Measurements from ENCODE around the gene CSF1R. TPM values are rescaled to one million over a fixed set of nuclear protein-coding genes. Genes with fewer than 3 reads are reported as not detected.

CSF1R gene
- total RNA-seq, 2 donors from 2014 or later, result 5.2 TPM; not detected in 1

DNA sequence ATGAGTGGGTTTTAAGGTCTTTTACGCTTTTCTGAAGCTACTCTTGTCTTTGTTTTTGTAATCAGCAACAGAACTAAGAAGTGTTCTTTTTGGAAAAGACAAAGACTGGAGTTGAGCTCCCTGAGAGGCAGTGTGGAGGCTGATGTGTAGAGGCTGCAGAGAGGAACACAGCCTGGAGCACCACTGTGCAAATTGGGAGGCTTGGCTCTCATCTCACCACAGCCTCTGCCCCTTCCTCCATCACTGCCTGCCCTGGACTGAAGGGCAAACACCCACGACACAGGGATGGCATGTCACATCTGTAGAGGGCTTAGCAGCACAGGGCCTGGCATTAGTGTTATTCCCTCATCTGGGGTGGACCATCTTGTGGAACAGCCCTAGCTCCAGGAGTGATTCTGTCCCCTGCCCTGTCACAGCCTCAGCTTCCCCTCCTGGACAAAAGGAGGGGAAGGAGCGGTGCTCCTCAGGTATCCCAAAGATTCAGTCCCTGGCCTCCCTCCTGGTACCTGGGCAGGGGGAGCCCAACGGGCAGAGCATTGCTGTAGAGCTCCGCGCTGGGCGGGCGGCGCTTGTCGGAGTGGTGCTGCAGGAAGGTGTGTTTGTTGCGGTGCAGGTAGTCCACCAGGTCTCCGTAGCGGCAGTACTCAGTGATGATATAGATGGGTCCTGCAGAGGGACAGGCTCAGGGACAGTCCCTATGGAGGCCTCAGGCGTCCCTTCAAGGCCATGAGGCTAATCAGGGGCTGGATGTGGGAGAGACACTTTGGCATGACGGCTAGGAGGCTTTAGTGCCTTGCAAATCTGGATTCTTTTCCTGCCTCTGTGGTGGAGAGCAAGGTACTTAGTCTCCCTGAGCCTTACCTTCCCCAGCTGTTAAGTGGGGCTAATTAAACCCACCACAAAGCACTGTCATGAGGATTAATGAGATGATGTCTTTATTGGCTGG, 36.5 kb upstream of the CSF1R start:
- Mint-ChIP-seq H3K36me3 (no peaks in the 10 kb centered on the region), H3K27ac (no peak overlapping the region), H3K9me3 (no peaks in the 10 kb centered on the region)
- no peak for DNase-seq (ENCODE audit: low spot score in 2 of 2)
- ATAC-seq, result no peak

DNA sequence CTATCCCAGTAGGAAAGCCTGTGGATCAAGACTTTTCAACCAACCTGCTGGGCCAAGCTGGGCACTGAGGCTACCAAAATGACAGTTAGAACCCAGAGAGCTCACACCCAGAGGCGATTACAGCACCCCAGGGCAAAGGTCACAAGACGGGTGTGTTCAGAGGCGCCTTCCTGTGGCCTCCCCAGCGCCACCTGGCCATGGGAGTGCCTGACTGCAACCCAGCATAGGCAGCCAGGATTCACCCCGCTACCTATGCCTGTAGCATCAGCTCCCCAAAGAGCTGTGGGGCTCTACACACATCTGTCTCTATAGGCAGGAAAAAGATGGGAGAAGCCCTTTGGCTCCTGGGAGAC, 35.8 kb upstream of the CSF1R start:
- Mint-ChIP-seq H3K27ac (no peak overlapping the region), H3K9me3 (no peaks in the 10 kb centered on the region), H3K36me3 (no peaks in the 10 kb centered on the region)
- DNase-seq (ENCODE audit: low spot score in 2 of 2) (peak in 1 of 2 donors; percentile 39), ATAC-seq (peak; percentile 50 to 82)

GRCh38 chr5:150121448-150122157, 35.2 kb upstream of the CSF1R start:
- ATAC-seq (no peak), DNase-seq (ENCODE audit: low spot score in 2 of 2) (no peak)
- no peaks in the 10 kb centered on the region for H3K9me3 Mint-ChIP-seq
- no peak overlapping the region for H3K27ac Mint-ChIP-seq
- no peaks in the 10 kb centered on the region for H3K36me3 Mint-ChIP-seq

DNA sequence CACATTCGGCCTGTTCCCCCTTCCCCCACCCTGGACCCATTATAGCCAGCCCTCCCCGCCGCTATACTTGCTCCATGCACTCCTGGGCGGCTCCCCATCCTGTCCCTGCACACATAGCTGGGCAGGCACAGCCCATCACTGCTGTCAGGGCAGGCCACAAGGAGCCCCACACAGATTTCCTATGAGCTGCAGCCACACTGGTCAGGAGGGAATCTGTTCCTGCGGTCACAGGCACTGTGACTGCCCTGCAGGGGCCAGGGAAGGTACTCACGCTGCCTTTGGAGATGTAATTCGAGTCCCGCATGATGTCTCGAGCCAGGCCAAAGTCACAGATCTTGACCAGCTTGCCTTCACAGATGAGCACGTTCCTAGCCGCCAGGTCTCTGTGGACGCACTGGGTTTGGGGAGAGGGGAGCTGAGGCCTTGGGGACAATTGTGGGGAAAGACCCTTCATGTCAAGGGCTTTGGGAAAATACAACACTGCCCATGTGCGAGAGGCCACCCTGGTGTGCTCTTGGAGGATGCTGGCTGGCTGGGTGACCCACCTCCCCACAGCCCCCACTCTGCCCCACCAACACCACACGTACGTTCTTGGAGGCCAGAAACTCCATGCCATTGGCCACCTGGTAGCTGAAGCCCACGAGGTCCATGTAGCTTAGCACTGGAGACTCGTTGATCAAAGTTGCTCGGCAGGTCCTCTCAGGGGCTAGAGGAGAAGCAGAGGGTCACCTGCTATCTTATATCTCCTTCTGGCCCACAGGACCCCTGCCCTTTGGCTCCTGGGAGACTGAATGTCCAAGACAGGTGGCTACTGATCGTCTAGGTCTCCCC, 34.5 kb upstream of the CSF1R start:
- H3K9me3 Mint-ChIP-seq, result no peaks in the 10 kb centered on the region
- no peaks in the 10 kb centered on the region for H3K36me3 Mint-ChIP-seq
- DNase-seq (ENCODE audit: low spot score in 2 of 2), result no peak
- no peak for ATAC-seq
- no peak overlapping the region for H3K27ac Mint-ChIP-seq

DNA sequence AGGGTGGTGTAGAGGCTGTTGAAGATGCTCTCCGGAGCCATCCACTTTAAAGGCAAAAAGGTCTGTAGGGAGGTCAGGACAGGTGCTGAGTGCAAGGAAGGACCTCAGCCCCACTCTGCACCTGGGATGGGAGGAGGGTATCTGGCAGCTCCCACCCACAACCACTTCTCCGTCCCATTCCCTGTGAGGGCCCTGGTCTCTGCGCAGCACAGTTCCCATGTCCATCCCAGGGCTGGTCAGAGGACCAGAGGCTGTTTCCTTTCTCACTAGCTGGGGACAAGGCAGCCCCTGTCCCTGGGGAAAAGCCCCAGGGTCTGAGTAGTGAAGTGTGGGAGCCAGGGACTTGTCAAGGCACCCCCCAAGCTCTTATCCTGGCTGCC, 33.7 kb upstream of the CSF1R start:
- Mint-ChIP-seq H3K36me3 (no peaks in the 10 kb centered on the region), H3K27ac (no peak overlapping the region), H3K9me3 (no peaks in the 10 kb centered on the region)
- ATAC-seq, result no peak
- no peak for DNase-seq (ENCODE audit: low spot score in 2 of 2)

DNA sequence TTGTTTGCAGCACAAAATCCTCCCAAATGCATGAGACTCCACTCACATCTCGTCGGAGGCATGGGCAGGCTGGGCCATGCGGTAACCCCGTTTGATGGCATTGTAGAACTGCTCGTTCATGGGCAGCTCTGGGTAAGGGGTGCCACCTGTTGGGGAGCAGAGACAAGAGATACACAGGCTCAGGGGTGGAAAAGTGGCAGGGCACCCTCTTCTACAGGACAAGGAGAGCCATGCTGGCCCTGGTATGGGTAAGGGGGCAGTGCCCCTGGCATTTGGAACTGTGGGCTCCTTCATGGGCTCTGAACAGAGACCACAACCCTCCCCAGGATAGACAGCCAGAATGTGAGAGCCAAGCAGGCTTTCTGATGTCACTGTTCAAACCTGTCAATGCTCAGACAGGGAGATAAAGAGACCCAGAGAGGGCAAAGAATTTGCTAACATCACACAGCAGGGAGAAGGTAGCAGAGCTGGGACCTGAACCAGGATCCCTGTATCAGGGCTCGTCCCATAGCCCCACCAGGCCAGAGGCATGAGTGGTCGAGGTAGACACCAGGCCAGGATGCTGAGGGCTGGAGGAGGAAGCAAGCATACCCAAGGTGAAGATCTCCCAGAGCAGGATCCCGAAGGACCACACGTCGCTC, 33.2 kb upstream of the CSF1R start:
- Mint-ChIP-seq H3K9me3 (no peaks in the 10 kb centered on the region), H3K27ac (no peak overlapping the region), H3K36me3 (no peaks in the 10 kb centered on the region)
- peak in 1 of 2 donors; percentile 59 for ATAC-seq
- DNase-seq (ENCODE audit: low spot score in 2 of 2), result peak in 1 of 2 donors; percentile 42

GRCh38 chr5:150118561-150119229, 32.3 kb upstream of the CSF1R start:
- Mint-ChIP-seq H3K27ac (no peak overlapping the region), H3K9me3 (no peaks in the 10 kb centered on the region), H3K36me3 (no peaks in the 10 kb centered on the region)
- DNase-seq (ENCODE audit: low spot score in 2 of 2) (peak in 1 of 2 donors; percentile 47), ATAC-seq (no peak)

GRCh38 chr5:150117945-150118560, 31.7 kb upstream of the CSF1R start:
- DNase-seq (ENCODE audit: low spot score in 2 of 2) (peak in 1 of 2 donors; percentile 49), ATAC-seq (no peak)
- Mint-ChIP-seq H3K27ac (no peak overlapping the region), H3K9me3 (no peaks in the 10 kb centered on the region), H3K36me3 (no peaks in the 10 kb centered on the region)

DNA sequence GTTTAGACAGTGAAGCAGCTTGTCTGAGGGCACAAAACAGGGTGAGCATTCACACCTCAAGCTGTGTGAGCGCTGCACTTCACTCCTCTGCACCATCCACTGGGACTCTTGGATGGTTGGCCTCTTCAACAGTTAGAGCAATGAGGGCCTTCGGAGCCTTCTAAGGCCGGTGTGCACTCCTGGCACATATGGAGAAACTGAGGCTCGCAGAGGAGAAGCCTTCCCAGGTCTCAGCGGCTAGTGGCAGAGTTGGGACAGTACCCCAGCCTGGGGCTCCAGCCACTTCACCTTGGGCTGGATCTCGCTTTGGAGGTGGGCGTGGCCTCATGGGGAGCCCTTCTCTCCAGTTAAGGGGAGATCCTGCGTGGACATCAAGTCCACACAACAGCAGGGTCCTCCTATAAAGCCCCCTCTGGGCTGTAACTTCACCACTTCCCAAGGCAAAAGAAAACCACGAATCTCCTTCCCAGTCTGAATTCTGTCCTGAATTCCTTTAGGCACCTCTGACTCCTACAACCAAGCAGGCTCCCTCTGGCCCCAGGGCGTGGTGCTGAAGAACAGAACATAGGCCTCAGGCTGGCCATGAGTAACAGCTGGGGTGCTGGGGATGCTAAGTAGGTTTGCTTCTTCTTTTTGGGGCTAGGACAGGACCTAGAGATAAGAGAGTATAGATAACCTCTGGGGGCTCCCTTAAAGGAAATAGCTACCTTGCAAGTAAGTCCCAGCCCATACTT, 30.5 kb upstream of the CSF1R start:
- Mint-ChIP-seq H3K36me3 (no peaks in the 10 kb centered on the region), H3K27ac (no peak overlapping the region), H3K9me3 (no peaks in the 10 kb centered on the region)
- ATAC-seq, result no peak
- DNase-seq (ENCODE audit: low spot score in 2 of 2), result peak in 1 of 2 donors; percentile 43

DNA sequence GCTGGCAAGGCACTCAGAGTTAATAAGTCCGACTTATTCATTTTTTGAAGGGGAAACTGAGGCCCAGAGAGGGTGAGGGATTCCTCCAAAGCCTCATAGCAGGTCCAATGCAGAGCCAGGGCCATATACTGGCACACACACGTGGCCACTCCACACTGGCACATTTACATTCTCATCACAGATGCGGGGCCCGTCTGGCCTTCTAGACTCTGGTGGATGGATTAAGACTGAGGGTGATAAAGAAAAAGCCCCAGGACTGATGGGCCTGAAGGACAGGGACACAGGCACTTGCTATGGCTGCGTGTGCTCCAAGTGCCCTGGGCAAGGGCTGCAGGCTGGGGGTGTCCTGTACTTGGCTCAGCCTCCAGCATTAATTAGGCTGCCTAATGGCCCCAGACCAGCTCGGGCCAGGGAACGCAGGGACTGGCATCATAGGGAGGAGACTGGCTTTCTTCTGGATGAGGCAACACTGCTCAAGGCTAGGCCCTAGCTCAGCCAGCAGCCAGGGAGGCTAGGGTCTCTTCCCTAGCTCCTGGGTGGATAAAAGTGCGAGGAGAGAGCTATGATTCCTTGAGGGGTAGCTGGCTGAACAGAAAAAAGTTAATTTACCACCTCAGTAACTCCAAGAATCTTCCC, 28.5 kb upstream of the CSF1R start:
- Mint-ChIP-seq H3K36me3 (no peaks in the 10 kb centered on the region), H3K27ac (no peak overlapping the region), H3K9me3 (no peaks in the 10 kb centered on the region)
- ATAC-seq, result no peak
- no peak for DNase-seq (ENCODE audit: low spot score in 2 of 2)

GRCh38 chr5:150114102-150114641, 27.8 kb upstream of the CSF1R start:
- no peak for ATAC-seq
- peak in 1 of 2 donors; percentile 48 for DNase-seq (ENCODE audit: low spot score in 2 of 2)
- H3K9me3 Mint-ChIP-seq, result no peaks in the 10 kb centered on the region
- no peaks in the 10 kb centered on the region for H3K36me3 Mint-ChIP-seq
- no peak overlapping the region for H3K27ac Mint-ChIP-seq

GRCh38 chr5:150113047-150113744, 26.8 kb upstream of the CSF1R start:
- Mint-ChIP-seq H3K9me3 (no peaks in the 10 kb centered on the region), H3K27ac (no peak overlapping the region), H3K36me3 (no peaks in the 10 kb centered on the region)
- peak in 1 of 2 donors; percentile 42 for DNase-seq (ENCODE audit: low spot score in 2 of 2)
- ATAC-seq, result no peak

DNA sequence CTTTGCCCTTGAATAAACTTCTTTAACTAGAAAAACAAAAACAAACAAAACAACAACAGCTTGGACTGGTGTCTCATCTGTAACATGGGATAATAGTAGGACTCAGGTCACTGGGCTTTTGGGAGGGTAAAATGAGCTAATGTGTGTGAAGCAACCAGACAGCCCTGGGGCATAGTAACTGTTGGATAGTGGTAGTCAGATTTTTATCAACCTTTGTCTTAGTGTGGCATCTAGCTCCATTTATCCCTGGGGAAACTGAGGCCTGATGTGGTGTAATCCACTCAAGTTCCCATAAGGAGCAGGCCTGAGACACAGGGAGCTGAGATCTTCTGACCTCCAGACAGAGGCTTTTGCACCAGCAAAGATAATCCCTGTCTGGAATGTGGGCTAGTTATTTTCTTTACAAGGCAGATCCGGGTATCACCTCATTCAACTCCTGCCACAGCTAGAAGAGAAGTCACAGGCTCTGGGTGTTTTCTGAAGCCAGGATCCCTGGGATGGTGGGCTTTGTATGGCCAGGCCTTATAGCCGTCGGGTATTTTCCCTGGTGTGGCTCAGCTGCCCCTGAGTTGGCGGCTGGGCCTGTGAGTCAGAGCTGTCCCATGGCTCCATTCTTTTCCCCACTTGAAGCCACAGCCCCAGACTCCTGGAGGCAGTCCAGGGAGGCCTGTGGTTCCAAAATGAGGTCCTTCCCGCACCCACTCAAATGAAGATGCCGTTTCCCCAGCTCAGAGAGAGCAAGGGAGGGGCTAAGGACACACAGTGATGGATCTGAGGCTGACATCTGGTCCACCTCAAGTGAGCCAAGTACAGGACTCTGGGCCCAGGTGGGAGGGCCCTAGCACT, 26.1 kb upstream of the CSF1R start:
- ATAC-seq, result no peak
- Mint-ChIP-seq H3K27ac (no peak overlapping the region), H3K9me3 (no peaks in the 10 kb centered on the region), H3K36me3 (no peaks in the 10 kb centered on the region)
- peak in 1 of 2 donors; percentile 37 for DNase-seq (ENCODE audit: low spot score in 2 of 2)
